HG03280 (cell line): ENCODE results near the gene SSU72.
A peak's percentile ranks its signal among the peaks of the same experiment; 100 is the strongest.
"Not testable (repeated sequence)": the region's sequence is repeated elsewhere in the genome, so short reads cannot be mapped to it uniquely, and the experiment has no call there.

Source experiments
- ATAC-seq: cut with Tn5 transposase; IDR thresholded peaks from one replicate; pipeline ENCODE4 v1.9.1; 2021; ENCODE audit warnings: mild to moderate bottlenecking, moderate library complexity; ENCODE audit not compliant: unreplicated experiment

Gene SSU72

DNA sequence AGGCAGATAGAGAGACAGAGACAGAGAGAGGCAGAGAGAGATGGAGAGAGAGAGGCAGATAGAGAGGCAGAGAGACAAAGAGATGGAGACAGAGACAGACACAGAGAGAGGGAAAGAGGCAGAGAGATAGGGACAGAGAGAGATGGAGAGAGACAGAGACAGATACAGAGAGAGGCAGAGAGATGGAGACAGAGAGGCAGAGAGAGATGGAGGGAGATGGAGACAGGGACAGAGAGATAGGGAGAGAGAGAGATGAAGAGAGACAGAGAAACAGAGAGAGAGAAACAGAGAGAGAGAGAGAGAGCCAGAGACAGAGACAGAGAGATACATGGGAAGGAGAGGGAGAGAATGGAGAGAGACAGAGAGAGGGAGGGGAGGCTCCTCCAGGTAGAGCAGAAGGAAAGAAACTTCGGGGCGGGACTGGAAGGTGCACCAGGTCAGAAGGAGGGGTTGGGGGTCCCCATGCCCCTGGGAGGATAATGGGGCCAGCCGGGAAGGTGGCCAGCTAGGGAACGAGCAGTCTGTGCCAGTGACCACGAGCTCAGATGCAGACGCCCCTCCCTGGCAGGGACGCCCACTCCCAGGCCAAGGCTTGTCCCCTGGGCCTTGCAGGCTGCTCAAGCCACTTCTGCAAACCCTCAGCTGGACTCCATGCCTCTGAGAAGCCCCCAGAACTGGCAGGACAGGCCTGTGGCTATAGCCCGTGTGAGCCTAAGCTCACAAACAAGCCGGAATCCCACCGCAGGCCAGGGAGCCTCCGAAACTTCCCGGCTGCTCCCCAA lies 22.0 kb upstream of the SSU72 start:
- no peak for ATAC-seq

DNA sequence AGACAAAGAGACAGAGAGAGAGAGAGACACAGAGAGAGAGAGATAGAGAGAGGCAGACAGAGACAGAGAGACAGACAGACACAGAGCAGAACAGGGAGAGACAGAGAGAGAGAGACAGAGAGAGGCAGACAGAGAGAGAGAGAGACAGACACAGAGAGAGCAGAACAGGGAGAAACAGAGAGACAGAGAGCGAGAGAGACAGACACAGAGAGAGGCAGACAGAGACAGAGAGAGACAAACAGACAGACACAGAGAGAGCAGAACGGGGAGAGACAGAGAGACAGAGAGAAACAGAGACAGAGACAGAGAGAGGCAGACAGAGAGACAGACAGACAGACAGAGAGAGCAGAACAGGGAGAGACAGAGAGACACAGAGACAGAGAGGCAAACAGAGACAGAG lies 20.7 kb upstream of the SSU72 start:
- ATAC-seq, result not testable (repeated sequence)

DNA sequence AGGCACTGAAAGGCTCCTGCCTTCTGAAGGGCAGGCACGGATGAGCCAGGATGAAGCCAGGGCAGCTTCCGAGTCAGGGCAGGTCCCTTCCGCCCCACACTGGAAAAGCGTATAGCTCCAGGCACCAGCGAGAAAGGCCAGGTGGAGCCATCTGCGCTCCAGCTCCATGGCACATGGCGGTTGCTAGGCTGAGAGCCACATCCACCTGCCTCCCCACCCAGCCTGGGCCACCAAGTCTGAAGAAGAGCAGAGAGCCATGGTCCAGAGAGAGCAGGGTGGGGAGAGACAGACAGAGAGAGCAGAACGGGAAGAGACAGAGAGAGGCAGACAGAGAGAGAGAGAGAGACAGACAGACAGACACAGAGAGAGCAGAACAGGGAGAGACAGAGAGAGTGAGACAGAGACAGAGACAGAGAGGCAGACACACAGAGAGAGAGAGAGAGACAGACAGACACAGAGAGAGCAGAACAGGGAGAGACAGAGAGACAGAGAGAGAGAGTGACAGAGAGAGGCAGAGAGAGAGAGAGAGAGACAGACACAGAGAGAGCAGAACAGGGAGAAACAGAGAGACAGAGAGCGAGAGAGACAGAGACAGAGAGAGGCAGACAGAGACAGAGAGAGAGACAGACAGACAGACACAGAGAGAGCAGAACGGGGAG lies 20.1 kb upstream of the SSU72 start:
- ATAC-seq, result no peak

DNA sequence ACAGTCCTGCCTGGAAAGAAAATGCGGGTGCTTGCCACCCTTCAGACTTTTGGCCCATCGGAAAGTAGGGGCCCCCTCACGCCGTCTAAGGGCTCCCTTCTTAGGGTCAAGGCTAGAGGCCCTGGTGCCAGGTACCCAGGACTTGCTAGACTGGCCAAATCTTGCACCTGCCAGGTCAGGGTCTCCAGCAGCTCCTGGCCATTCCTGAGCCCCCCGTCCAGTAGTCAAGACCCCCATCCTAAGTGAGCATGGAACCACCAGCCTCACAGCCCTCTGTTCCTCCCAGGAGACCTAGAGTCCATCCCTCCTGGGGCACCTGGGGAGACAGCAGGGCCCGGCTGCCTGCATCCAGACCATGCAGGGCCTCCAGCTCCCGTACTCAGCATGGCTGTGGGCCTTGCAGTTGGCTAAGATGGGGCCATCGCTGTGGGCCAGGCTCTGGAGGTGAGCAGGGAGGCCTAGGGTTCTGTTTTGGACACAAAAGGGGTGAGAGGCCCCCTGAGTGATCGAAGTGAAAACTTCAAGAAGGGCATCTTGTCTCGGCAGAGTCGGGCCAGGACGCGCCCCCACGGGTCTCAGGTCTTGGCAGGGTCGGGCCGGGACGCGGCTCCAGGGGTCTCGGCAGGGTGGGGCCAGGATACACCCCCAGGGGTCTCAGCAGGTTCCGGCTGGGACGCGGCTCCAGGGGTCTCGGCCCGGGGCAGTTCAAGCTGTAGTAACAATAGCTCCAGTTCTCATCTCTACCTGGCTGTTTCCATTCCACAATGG lies 19.4 kb upstream of the SSU72 start:
- no peak for ATAC-seq

DNA sequence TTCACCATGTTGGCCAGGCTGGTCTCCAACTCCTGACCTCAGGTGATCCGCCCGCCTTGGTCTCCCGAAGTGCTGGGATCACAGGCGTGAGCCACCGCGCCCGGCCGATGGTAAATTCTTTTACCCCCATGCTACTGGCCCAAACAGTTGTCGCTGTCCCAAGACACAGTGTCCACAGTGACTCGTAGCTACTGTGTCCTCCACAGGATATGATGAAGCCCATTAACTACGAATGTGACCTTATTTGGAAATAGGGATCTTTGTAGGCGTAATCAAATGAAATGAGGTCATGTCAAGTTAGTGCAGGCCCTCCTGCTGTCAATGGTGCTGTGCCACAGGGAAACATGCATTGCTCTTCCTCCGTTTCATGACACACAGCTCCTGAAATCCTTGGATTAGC lies 16.8 kb upstream of the SSU72 start:
- ATAC-seq, result no peak

DNA sequence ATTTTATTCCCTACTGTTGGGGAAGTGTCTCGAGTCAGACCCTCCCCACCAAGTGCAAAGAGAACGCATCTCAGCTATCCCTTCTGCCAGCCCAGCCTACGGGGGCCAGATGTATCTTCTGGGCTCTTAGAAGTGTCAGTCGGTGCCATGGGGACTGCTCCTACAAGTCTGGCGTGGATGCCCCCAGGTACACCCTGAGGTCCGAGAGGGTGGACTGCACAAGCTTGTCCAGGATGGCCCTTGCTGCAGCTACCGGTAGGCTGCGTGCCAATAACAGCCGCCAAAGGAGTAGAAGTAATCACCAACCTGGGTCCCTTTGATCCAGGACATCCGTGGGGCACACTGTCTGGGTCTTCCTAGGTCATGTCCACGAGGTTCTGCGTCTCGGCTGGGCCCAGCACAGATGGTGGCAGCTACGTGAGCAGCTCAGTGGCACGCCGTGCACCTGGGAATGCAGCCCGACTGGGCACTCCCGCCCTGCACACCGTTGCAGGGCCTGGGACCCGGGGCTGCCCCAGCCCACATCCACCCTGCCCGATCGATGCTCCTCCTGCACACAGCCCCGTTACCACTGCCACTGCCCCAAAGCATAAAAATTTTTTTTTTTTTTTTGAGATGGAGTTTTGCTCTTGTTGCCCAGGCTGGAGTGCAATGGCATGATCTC lies 8.8 kb upstream of the SSU72 start:
- ATAC-seq, result no peak

DNA sequence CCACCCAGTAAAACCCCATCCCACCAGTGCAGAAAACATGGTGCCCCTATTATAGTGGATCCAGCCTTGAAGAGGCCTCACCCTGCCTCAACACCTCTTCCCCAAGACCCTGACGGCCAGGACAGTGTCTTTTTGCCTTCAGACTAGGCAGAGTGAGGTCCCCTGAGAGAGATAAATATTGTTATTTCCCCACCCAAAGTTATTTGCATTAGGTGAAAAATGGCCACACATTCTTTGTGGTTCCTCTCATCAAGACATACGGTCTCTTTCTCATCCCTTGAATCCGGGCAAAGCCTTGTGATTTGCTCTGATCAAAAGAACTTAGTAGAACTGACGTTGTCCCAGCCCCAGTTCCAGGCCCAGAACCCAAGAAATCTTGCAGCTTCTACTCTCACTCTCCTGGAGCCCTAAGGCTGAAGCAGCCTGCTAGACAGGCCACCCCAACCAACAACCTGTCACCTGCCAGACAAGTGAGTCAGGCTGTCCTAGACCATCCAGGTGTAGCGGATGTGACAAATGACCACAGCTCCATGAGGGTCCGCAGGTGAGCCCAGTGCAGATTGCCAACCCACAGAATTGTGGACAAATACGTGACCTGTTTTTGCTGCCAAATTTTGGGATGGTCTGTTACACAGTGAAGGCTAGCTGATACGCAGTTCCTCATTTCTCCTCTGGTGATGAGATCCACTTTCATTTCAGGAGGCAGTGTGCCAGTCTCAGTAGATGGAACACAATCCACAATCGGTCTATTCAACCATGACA lies 8.1 kb upstream of the SSU72 start:
- ATAC-seq, result no peak

DNA sequence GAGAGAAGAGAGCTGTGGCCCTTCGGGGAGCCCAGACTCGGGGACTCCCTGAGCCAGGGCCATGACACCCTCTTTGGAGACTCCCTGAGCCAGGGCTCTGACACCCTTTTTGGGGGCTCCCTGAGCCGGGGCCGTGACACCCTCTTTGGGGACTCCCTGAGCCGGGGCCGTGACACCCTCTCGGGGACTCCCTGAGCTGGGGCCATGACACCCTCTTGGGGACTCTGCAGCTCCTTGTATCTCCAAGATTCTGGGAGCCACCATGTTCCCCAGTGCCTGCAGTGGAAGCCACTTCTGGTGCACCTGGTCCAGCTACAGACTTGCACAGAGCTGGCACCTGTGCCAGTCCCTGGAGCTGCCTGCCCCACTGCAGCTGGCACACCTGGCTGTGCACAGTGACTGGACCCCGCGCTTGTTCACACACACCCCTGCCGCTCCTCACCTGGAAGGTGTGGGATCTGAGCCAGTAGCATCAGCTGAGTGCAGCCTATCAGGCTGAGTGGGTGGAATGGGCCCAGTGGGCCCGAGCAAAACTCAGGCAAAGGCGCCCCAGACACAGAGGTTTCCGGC lies 3.8 kb upstream of the SSU72 start:
- ATAC-seq, result no peak

DNA sequence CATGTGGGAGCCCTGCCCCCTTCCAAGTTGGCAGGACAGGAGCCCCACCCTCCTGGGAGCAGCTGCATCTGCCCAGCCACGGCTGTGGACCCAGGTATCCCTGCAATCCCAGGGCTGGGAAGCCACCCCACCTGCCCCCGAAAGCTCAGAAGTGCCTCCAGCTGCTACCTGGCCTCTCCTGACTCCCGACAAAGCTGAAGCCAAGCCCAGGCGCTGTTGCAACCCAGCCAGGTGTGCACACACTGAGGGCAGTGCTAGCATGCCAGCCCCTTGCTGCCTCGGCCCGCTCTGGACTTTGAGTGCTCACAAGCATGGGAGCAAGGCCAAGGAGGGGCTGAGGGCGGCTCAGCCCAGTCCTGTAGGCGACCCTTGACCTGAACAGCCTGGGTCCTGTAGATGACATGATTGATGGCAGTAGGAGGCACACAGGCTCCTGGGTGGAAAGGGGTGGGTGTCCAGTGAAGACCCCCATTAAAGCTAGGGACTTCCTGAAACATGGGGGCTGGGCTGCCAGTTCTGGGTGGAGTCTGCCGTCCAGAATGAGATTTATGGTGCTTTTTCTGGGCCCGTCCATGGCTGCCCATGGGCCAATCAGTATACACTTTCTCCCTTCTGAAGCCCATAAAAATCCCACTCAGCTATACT lies 2.8 kb upstream of the SSU72 start:
- no peak for ATAC-seq

DNA sequence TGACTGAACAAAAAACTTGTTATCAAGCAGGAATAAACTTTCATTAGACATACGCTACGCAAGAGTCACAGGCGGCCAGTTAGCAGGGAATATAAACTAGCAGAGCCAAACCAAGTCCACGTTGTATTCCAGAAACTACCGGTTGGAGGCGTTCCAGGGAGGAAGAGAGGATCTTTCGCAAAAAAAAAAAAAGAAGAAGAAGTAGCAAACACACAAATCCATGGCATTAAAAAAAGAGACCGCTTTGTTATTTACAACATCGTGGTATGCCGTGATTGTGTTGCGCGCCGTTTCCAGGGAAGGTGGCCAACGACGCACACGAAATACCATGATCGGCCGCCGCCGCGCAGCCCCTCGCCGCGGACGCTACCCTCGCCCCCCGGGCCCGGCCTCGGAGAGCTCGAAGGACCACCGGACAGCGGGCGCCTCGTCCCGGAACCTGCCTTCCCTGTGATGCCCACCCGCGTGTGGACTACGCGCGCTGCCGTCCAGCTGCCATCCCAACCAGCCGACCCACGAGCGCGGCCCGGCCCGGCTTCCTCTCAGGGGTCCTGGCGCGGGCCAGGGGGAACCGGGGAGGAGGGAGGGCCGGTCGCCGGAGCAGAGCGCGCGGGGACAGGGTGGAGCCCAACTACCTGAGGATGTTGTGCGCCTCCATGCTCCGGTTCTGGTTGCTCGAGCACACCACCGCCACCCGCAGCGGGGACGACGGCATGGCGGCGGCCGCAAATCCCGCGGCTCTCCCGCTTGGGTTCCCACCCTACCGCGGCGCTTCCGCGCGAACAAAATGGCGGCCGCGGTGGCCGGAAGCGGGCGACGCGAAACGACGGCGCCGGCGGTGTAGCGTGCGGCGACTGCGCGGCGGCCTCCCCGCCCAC lies 581 bp downstream of the SSU72 start:
- peak; percentile 73 for ATAC-seq

DNA sequence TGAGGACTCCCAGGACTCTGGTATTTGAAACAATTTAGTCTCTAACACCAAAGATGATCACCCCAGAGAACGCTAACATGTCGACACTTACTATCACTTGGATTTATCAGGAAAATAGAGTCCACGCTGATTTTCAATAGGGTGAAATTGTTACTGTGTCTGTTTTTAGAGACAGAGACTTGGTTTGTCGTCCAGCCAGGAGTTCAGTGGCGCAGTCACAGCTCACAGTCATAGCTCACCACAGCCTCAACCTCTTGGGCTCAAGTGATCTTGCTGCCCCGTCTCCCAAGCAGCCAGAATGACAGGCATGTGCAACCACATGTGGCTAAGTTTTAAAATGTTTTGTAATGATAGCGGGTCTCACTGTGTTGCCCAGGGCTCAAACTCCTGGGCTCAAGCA lies 5.3 kb downstream of the SSU72 start:
- no peak for ATAC-seq

DNA sequence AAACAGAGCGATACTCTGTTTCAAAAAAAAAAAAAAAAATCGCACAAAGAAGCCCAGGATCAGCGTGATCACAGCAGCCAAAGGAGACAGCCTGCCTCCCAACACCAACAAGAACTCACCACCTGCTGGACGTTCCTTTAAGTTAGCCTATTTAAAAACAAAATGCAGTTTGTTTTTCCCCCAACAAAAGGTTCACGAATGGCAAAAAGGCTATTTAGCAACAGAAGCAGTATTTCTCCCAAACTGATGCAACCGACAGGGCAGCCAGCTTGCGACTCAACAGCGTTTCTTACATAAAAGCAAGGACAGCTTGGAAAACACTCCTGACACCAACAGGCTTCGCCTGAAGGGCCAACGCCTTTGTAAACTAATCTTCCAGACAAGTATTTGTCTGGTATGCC lies 6.8 kb downstream of the SSU72 start:
- no peak for ATAC-seq

DNA sequence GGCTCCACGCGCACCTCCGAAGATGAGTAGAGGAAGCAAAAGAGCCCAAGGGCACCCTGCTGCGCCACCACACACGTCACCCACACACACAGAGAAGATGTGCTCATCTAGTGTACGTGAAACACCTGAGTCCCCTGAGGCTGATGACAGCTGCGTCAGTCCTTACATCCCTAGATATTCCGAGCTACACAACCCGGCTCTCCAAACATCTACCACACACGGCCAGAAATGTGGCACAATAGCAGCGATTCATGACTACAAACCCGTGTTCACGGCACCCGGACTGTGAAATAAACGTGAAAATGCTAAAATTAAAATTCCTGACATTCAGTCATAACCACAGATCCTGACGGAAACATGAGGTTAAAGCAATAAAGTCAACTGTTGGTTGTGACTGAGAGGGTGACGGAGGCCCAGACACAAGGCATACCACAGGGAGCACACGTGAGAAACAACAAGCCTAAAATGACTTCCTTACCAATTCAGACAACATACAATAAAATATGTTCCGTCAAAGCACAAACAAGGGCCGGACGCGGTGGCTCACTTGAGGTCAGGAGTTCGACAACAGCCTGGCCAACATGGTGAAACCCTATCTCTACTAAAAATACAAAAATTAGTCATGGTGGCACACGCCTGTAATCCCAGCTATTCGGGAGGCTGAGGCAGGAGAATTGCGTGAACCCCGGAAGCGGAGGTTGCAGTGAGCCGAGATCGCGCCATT lies 7.3 kb downstream of the SSU72 start:
- no peak for ATAC-seq

DNA sequence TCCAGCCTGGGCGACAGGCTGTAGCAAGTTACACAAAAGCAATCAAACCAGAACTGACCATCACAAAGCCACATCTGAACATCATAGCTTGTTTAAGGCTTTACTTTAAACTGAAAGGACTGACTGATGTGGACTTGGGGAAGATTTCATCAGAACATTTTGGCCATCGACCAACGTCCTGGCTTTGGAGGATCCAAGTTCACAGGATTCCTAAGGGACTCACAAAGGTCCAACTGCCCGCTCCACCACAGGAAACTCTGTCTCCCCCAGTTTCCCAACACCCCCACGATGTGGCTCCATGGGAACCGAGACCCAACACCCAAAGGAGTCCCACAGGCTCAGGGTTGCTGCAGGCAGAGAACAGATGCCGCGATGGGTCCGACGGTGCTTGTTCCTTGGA lies 9.3 kb downstream of the SSU72 start:
- ATAC-seq, result no peak

DNA sequence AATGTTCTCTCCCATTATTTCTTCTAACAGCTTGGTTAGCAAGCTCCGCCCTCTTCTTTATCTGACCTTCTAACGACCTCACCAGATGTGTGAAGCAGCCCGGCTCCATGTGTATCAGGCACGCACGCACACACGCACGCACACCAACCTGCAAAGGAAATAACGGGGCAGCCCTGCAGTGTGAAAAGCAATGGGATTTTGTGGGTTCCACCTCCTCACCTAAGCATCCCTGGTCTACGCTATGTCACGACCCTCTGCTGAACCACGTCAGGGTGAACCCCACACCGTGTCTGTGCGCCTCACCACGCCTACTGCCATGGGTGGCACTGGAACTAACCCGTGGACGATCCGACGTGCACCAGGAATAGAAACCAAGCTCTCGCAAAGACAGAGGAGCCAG lies 10.4 kb downstream of the SSU72 start:
- no peak for ATAC-seq

DNA sequence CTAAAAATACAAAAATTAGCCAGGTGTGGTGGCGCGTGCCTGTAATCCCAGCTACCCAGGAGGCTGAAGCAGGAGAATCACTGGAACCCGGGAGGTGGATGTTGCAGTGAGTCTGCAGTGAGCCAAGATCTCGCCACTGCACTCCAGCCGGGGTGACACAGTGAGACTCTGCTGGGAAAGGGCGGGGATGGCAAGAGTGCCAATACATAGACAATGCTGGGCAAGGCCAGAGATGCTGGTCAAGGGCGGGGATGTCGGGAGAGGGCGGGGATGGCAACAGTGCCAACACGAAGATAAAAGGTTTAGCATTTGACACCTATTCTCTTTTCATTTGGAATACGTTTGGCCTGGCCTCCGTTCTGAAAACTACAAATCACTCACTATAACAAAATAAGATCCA lies 11.0 kb downstream of the SSU72 start:
- ATAC-seq, result no peak

DNA sequence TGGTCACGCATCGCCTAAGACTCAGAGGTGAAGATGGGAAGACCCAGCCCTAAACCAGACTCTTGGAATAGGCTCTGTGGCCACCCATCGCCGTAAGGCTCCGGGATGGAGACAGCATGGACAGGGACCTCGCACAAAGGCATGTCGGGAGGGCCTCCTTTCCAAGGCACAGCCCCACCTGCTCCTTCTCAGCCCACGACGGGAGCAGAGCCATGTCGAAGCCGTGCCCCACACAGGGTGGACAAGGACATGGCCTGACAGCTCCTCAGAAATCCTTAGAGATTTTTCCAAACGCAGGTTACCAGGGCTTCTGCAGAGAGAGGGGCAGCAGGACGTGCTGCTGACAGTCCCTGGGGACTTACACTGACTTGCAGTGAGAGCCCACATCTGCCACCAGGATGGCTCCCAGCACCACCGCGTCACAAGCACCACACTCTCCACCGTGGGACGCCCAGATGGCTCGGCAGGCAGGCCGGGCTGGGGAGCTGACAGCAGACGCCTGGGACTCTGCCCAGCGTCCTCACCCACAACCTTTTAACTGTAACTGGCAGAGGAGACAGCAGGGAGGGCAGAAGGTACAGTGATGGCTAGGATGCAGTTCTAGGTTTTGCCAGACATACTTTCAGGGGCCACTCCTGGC lies 12.0 kb downstream of the SSU72 start:
- ATAC-seq, result no peak
